A549 (cell line): ENCODE results near the gene NR5A2.
A peak's percentile ranks its signal among the peaks of the same experiment; 100 is the strongest.

ENCODE experiments used
- BHLHE40 ChIP-seq: IDR thresholded peaks from 2 replicates; pipeline ENCODE4 v1.6.1; 2012; ENCODE audit warnings: low read depth, low read length, inconsistent platforms
- EP300 ChIP-seq, 2 experiments: fragments of >200 bp; sonication (Bioruptor Twin); formaldehyde crosslinking; IDR thresholded peaks; 2 replicates in 1 of 2; 3 replicates in 1 of 2; pipeline ENCODE4 v1.6.1; 2016 to 2017
- HDAC2 ChIP-seq: fragments of 200-600 bp; sonication (generic); IDR thresholded peaks from 2 replicates; pipeline ENCODE4 v1.6.1; 2016
- HOXA7 ChIP-seq: fragments of 250-450 bp; sonication (Bioruptor Pico); IDR thresholded peaks from 2 replicates; pipeline ENCODE4 v1.5.0; 2020; ENCODE audit warnings: mild to moderate bottlenecking, moderate library complexity
- NFE2L2 ChIP-seq: fragments of 150-350 bp; conservative IDR thresholded peaks from 2 replicates; pipeline ENCODE4 v1.6.1; 2014; ENCODE audit warnings: low read length
- POLR2A ChIP-seq: IDR thresholded peaks from 2 replicates; pipeline ENCODE4 v1.6.1; 2012; ENCODE audit warnings: mild to moderate bottlenecking, low read length
- REST ChIP-seq: fragments of 200-600 bp; sonication (generic); IDR thresholded peaks from 2 replicates; pipeline ENCODE4 v1.6.1; 2016; ENCODE audit warnings: antibody characterized with exemption, mild to moderate bottlenecking, moderate library complexity
- TF ChIP-seq, protein P1 (sequence below): fragments of >200 bp; sonication (Bioruptor Twin); formaldehyde crosslinking; IDR thresholded peaks from 3 replicates; pipeline ENCODE4 v1.5.1; 2016

DNA sequence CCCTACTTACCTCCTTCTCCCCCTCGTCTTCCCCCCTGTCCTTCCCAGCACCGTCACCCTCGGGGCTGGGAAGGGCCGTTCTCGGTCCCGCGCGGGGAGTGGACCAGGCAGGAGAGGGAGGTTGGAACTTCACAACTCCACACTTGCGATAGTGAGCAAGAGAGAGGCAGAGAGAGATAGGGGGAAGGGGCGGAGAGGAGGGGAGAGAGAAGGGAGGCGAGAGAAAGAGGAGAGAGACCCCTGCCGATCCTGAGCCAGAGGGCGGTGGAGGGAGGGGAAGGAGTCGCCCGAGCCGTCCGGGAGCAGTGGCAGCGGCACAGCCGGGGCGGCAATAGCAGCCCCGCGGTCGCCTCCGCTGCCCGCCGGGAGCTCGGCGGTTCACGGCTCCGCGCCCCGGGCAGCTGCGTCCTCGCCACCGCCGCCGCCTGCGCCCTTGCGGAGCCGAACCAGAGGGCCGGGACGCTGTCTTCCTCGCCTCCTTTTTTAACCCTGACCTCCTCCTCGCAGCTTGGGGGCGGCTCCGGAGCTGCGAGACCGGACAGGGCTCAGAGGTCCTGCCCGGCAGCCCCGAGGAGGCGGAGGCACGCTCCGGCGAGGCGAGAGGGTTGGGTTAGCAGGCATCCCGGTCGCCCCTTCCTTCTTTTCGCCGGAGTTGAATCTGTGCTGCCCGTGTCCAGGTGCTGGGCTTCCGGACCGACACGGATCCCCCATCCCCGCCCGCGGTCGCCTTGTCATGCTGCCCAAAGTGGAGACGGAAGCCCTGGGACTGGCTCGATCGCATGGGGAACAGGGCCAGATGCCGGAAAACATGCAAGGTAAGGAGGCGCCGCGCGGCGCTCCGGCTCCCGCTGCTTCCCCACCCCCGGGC lies 11.7 kb downstream of the NR5A2 start:
- TF ChIP-seq NFE2L2 (no peak), REST (no peak), BHLHE40 (no peak), HOXA7 (CRISPR knock-in tag) (no peak), EP300 (IDR thresholded peaks at IDR 0.05) (no peak), HDAC2 (no peak; the same call in 1 of the 2 replicates), POLR2A (peak; percentile 6; the same call in 1 of the 2 replicates)
- TF ChIP-seq, protein P1, sequence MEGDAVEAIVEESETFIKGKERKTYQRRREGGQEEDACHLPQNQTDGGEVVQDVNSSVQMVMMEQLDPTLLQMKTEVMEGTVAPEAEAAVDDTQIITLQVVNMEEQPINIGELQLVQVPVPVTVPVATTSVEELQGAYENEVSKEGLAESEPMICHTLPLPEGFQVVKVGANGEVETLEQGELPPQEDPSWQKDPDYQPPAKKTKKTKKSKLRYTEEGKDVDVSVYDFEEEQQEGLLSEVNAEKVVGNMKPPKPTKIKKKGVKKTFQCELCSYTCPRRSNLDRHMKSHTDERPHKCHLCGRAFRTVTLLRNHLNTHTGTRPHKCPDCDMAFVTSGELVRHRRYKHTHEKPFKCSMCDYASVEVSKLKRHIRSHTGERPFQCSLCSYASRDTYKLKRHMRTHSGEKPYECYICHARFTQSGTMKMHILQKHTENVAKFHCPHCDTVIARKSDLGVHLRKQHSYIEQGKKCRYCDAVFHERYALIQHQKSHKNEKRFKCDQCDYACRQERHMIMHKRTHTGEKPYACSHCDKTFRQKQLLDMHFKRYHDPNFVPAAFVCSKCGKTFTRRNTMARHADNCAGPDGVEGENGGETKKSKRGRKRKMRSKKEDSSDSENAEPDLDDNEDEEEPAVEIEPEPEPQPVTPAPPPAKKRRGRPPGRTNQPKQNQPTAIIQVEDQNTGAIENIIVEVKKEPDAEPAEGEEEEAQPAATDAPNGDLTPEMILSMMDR: no peak
